Heart left ventricle (tissue), 16 donors: ENCODE data around the gene EEF1A2. TPM values are rescaled to one million over a fixed set of nuclear protein-coding genes. Genes with fewer than 3 reads are reported as not detected.

ENCODE experiments used
- ATAC-seq, 4 donors: fragments of 200-7000 bp; cut with Tn5 transposase; one replicate each; pipeline ENCODE4 v1.9.1; 2020 to 2022; ENCODE audit warnings: moderate library complexity in 4 of 4, mild to moderate bottlenecking in 3 of 4, moderate number of reproducible peaks in 1 of 4
- DNase-seq, 5 donors: peaks; one replicate each; pipeline ENCODE4 v3.0.0-alpha.2; 2020
- H3K27ac ChIP-seq, 12 donors: fragments of 200-600 bp; sonication (generic) in 4 of 12; one replicate each; pipeline versions ENCODE4 v1.5.0 to v1.8.0; 2016 to 2022; ENCODE audit warnings: mild to moderate bottlenecking in 2 of 12
- H3K27me3 ChIP-seq, 9 donors: fragments of 200-600 bp; sonication (generic) in 2 of 9; one replicate each; pipeline versions ENCODE4 v1.5.1 to v1.8.0; 2016 to 2022; ENCODE audit warnings: mild to moderate bottlenecking in 3 of 9
- H3K36me3 ChIP-seq, 9 donors: fragments of 200-600 bp; sonication (generic) in 2 of 9; one replicate each; pipeline versions ENCODE4 v1.5.0 to v1.8.0; 2018 to 2022; ENCODE audit warnings: mild to moderate bottlenecking in 2 of 9
- H3K4me1 ChIP-seq, 12 donors: fragments of 200-600 bp; sonication (generic) in 4 of 12; one replicate each; pipeline versions ENCODE4 v1.5.0 to v1.8.0; 2016 to 2022; ENCODE audit warnings: mild to moderate bottlenecking in 3 of 12
- H3K4me3 ChIP-seq, 12 donors: fragments of 200-600 bp; sonication (generic) in 4 of 12; one replicate each; pipeline versions ENCODE4 v1.5.0 to v1.8.0; 2017 to 2022; ENCODE audit warnings: mild to moderate bottlenecking in 9 of 12, moderate library complexity in 4 of 12
- H3K9me3 ChIP-seq, 12 donors: fragments of 200-600 bp; sonication (generic) in 4 of 12; one replicate each; pipeline versions ENCODE4 v1.5.0 to v1.8.0; 2016 to 2022; ENCODE audit warnings: mild to moderate bottlenecking in 1 of 12
- CTCF ChIP-seq, 12 donors: fragments of 200-600 bp; sonication (generic) in 4 of 12; IDR thresholded peaks; one replicate each; pipeline versions ENCODE4 v1.5.0 to v1.8.0; 2018 to 2022; ENCODE audit warnings: antibody characterized with exemption in 12 of 12, mild to moderate bottlenecking in 5 of 12
- POLR2A ChIP-seq, 2 donors: fragments of 450-650 bp; IDR thresholded peaks; one replicate each; pipeline ENCODE4 v1.6.1; 2017; ENCODE audit warnings: antibody characterized with exemption in 2 of 2, mild to moderate bottlenecking in 2 of 2, moderate library complexity in 2 of 2
- WGBS, 4 donors: extraction: QIAGEN DNeasy Blood & Tissue Kit in 2 of 4; methylation state at CpG; one replicate each; pipeline versions ENCODE4 v1.1.5 to v1.1.7; 2013 to 2018; 5-methylcytosine and 5-hydroxymethylcytosine counted together
- intact Hi-C, 10 donors: fragments of 100-400 bp; cut with DNase I; formaldehyde crosslinking; loops; one replicate each; pipeline versions ENCODE4 v1.11.1 to v1.14.2; 2022
- polyA plus RNA-seq, 2 donors: library from polyadenylated mRNA; stranded (reverse); fragments of 200-250 nt; gene quantifications; one replicate each; pipeline ENCODE4 v1.2.3, GENCODE V29; 2013
- total RNA-seq, 9 donors: library from RNA; depleted of rRNA in 2 of 9; stranded (reverse); fragments of >200 nt in 2 of 9; fragmentation: NEBNext Ultra II Directional in 3 of 9; extraction: Animal tissue kit (Norgen Biotek cat#: 25700) in 3 of 9; gene quantifications; one replicate each; pipeline versions ENCODE4 v1.1.0 to v1.2.4, GENCODE V29; 2016 to 2023
- donor health status: ischemic (EF 13 %, LVEDD 7.1; RV severe dilation, severe dysfunction).
- donor health status: healthy with polysubstance abuse.
- donor health status: DM: no; HTN: yes; CAD: no.
- donor health status: DM: no; HTN: no; CAD: no.
- donor health status: ischemic (EF 25% LVEDD 6.9; RV normal size, moderate dysfunction).
- donor health status: ischemic (EF 25% LVEDD 5.7; RV mildly dilated, moderate dysfunction).
- donor health status: healthy.
- donor health status: DM: yes; HTN: yes; CAD: no.
- donor health status: ischemic (EF 35%, LVEDD 5.7; RV mildly dilated, moderate dysfunction).
- donor health status: nonischemic (EF 11% LVEDD 7.7; RV severe dilation, severe dysfunction).
- donor health status: DM: yes; HTN: yes; CAD: no.
- donor health status: PGD.
- donor health status: ischemic (EF 29% LVEDD 5.4; RV normal size, mild dysfunction).
- donor health status: nonischemic (EF 23%, LVEDD 6.1; RV moderate dilation, normal function).

The EEF1A2 gene
- total and polyA plus RNA-seq, 11 donors = 791 to 1,794 (median 1,345) TPM

- DNase-seq (peak in 1 of 5 donors; percentile 42), ATAC-seq (no peak)
- intact Hi-C loops = no loop called here
- peaks cover 0 to 63% (median 13%) of the 10 kb centered on the region in 9 donors for H3K36me3 ChIP-seq
- no peak overlapping the region for H3K4me3 ChIP-seq
- peaks cover 7 to 44% (median 17%) of the 10 kb centered on the region in 9 donors for H3K27me3 ChIP-seq
- TF ChIP-seq POLR2A (IDR thresholded peaks at IDR 0.05) (no peak), CTCF (IDR thresholded peaks at IDR 0.05) (no peak)
- H3K4me1 ChIP-seq = peaks cover 2 to 47% (median 22%) of the 10 kb centered on the region in 12 donors
- H3K9me3 ChIP-seq = no peaks in the 10 kb centered on the region
- whole genome bisulfite sequencing, 4 donors = 87 to 94% (median 93%) methylated on average over 12 to 14 of the region's 14 CpGs
- H3K27ac ChIP-seq = no peak overlapping the region
Observed at GRCh38 chr20:63492982-63493381, 5.9 kb downstream of the EEF1A2 start.

GRCh38 chr20:63492518-63492917 is 6.4 kb downstream of the EEF1A2 start:
- Histone ChIP-seq H3K27ac (no peak overlapping the region), H3K36me3 (peaks cover 0 to 67% (median 13%) of the 10 kb centered on the region in 9 donors), H3K9me3 (no peaks in the 10 kb centered on the region), H3K27me3 (peaks cover 10 to 46% (median 16%) of the 10 kb centered on the region in 9 donors), H3K4me1 (peaks cover 2 to 43% (median 22%) of the 10 kb centered on the region in 12 donors), H3K4me3 (no peak overlapping the region)
- intact Hi-C loops = no loop called here
- no peak for TF ChIP-seq POLR2A (IDR thresholded peaks at IDR 0.05)
- TF ChIP-seq CTCF (IDR thresholded peaks at IDR 0.05) = no peak
- DNase-seq (no peak), ATAC-seq (no peak)
- 82 to 96% (median 94%) methylated on average over 2 of the region's 2 CpGs for WGBS, 4 donors

GRCh38 chr20:63491635-63492230 is 7.2 kb downstream of the EEF1A2 start:
- ATAC-seq = no peak
- intact Hi-C loops = no loop called here
- H3K36me3 ChIP-seq = peaks cover 0 to 70% (median 13%) of the 10 kb centered on the region in 9 donors
- no peak overlapping the region for H3K27ac ChIP-seq
- no peak overlapping the region for H3K4me3 ChIP-seq
- DNase-seq = no peak
- H3K27me3 ChIP-seq = peaks cover 9 to 50% (median 17%) of the 10 kb centered on the region in 9 donors
- no peak for TF ChIP-seq CTCF (IDR thresholded peaks at IDR 0.05)
- no peak for TF ChIP-seq POLR2A (IDR thresholded peaks at IDR 0.05)
- H3K9me3 ChIP-seq = no peaks in the 10 kb centered on the region
- 51 to 89% (median 65%) methylated on average over 4 of the region's 4 CpGs for WGBS, 4 donors
- peaks cover 2 to 42% (median 21%) of the 10 kb centered on the region in 12 donors for H3K4me1 ChIP-seq

GRCh38 chr20:63491078-63491477 is 7.8 kb downstream of the EEF1A2 start:
- H3K4me3 ChIP-seq = no peak overlapping the region
- peaks cover 0 to 70% (median 13%) of the 10 kb centered on the region in 9 donors for H3K36me3 ChIP-seq
- DNase-seq = peak in 1 of 5 donors; percentile 49
- 71 to 78% (median 73%) methylated on average over 3 to 4 of the region's 4 CpGs for WGBS, 4 donors
- TF ChIP-seq CTCF (IDR thresholded peaks at IDR 0.05) (no peak), POLR2A (IDR thresholded peaks at IDR 0.05) (no peak)
- intact Hi-C loops = no loop called here
- no peak overlapping the region for H3K27ac ChIP-seq
- peaks cover 0 to 36% (median 15%) of the 10 kb centered on the region in 12 donors for H3K4me1 ChIP-seq
- H3K9me3 ChIP-seq = no peaks in the 10 kb centered on the region
- peaks cover 9 to 50% (median 17%) of the 10 kb centered on the region in 9 donors for H3K27me3 ChIP-seq
- ATAC-seq = no peak
